HepG2 (cell line): ENCODE measurements around the gene KDM6B. TPM values are rescaled to one million over a fixed set of nuclear protein-coding genes. Genes with fewer than 3 reads are reported as not detected.
A peak's percentile ranks its signal among the peaks of the same experiment; 100 is the strongest.

Experiments
- ARNTL ChIP-seq: sonication (generic); formaldehyde crosslinking; IDR thresholded peaks from 2 replicates; pipeline ENCODE4 v1.4.0; 2020; ENCODE audit warnings: mild to moderate bottlenecking, missing genetic modification reagents
- ATF2 ChIP-seq: sonication (generic); formaldehyde crosslinking; IDR thresholded peaks from 2 replicates; pipeline ENCODE4 v1.4.0; 2020; ENCODE audit warnings: missing genetic modification reagents
- ATM ChIP-seq: fragments of 450-650 bp; IDR thresholded peaks from 2 replicates; pipeline ENCODE4 v1.7.1; 2017; ENCODE audit warnings: mild to moderate bottlenecking, borderline replicate concordance
- CEBPB ChIP-seq: IDR thresholded peaks from 2 replicates; pipeline ENCODE4 v1.6.1; 2011; ENCODE audit warnings: low read depth, low read length, improper control_type of control experiment, borderline replicate concordance
- CREM ChIP-seq, 2 experiments: sonication (generic) in 1 of 2; formaldehyde crosslinking in 1 of 2; IDR thresholded peaks; 2 replicates each; pipeline versions ENCODE4 v1.4.0 to v1.6.1; 2016 to 2020; ENCODE audit warnings: antibody characterized with exemption in 1 of 2, mild to moderate bottlenecking in 1 of 2, missing genetic modification reagents in 1 of 2
- ELF4 ChIP-seq: sonication (generic); formaldehyde crosslinking; IDR thresholded peaks from 2 replicates; pipeline ENCODE4 v1.5.0; 2020; ENCODE audit warnings: missing genetic modification reagents, mild to moderate bottlenecking, moderate library complexity, borderline replicate concordance
- GLMP ChIP-seq: sonication (generic); formaldehyde crosslinking; IDR thresholded peaks from 2 replicates; pipeline ENCODE4 v1.9.0; 2021; ENCODE audit warnings: missing genetic modification reagents, mild to moderate bottlenecking, borderline replicate concordance
- HNF4G ChIP-seq, 2 experiments: sonication (generic) in 1 of 2; formaldehyde crosslinking in 1 of 2; IDR thresholded peaks; 2 replicates each; pipeline versions ENCODE4 v1.4.0 to v1.6.1; 2011 to 2020; ENCODE audit warnings: borderline replicate concordance in 2 of 2, low read depth in 2 of 2, mild to moderate bottlenecking in 2 of 2, low read length in 1 of 2, missing genetic modification reagents in 1 of 2, moderate library complexity in 1 of 2
- HOXD1 ChIP-seq: sonication (generic); formaldehyde crosslinking; IDR thresholded peaks from 2 replicates; pipeline ENCODE4 v1.5.0; 2020; ENCODE audit warnings: missing genetic modification reagents
- KDM2A ChIP-seq: sonication (generic); formaldehyde crosslinking; IDR thresholded peaks from 2 replicates; pipeline ENCODE4 v1.4.0; 2020; ENCODE audit warnings: low read depth, missing genetic modification reagents, borderline replicate concordance
- NFYC ChIP-seq: IDR thresholded peaks from 2 replicates; pipeline ENCODE4 v1.6.1; 2016; ENCODE audit warnings: missing genetic modification reagents, missing compliant biosample characterization
- PATZ1 ChIP-seq: sonication (generic); formaldehyde crosslinking; IDR thresholded peaks from 2 replicates; pipeline ENCODE4 v1.4.0; 2020; ENCODE audit warnings: missing genetic modification reagents
- PAXIP1 ChIP-seq: sonication (generic); formaldehyde crosslinking; conservative IDR thresholded peaks from 2 replicates; pipeline ENCODE4 v1.4.0; 2020; ENCODE audit warnings: mild to moderate bottlenecking, missing genetic modification reagents, moderate library complexity
- RBFOX2 ChIP-seq: fragments of 200-400 bp; formaldehyde crosslinking; IDR thresholded peaks from 2 replicates; pipeline ENCODE4 v1.6.1; 2017; ENCODE audit warnings: low read depth, mild to moderate bottlenecking, low read length
- SALL1 ChIP-seq: sonication (generic); formaldehyde crosslinking; IDR thresholded peaks from 2 replicates; pipeline ENCODE4 v1.8.0; 2022; ENCODE audit warnings: mild to moderate bottlenecking, missing genetic modification reagents
- SAP130 ChIP-seq: IDR thresholded peaks from 2 replicates; pipeline ENCODE4 v1.6.1; 2016; ENCODE audit warnings: low read depth
- TCF7L2 ChIP-seq: IDR thresholded peaks from 2 replicates; pipeline ENCODE4 v1.6.1; 2011; ENCODE audit warnings: mild to moderate bottlenecking, low read depth, low read length, moderate library complexity
- ZNF253 ChIP-seq: sonication (generic); formaldehyde crosslinking; IDR thresholded peaks from 2 replicates; pipeline ENCODE4 v1.8.0; 2022; ENCODE audit warnings: mild to moderate bottlenecking, missing genetic modification reagents, borderline replicate concordance
- ZNF510 ChIP-seq: sonication (generic); formaldehyde crosslinking; IDR thresholded peaks from 2 replicates; pipeline ENCODE4 v1.4.0; 2020; ENCODE audit warnings: low read depth, mild to moderate bottlenecking, missing genetic modification reagents
- polyA plus RNA-seq, 8 experiments: library from polyadenylated mRNA; depleted of rRNA in 3 of 8; stranded (reverse) in 7 of 8; unstranded in 1 of 8; fragments of >200 nt; fragmentation: Illumina TruSeq in 4 of 8; extraction: Trizol in 4 of 8; gene quantifications; 2 replicates each; pipeline versions ENCODE4 v1.2.1 to v1.2.3, GENCODE V29; 2011 to 2016; ENCODE audit warnings: low read depth in 4 of 8, missing spikeins in 1 of 8, mixed read lengths in 1 of 8; ENCODE audit not compliant: insufficient read depth in 1 of 8
- total RNA-seq, 5 experiments: library from RNA; depleted of rRNA; stranded (reverse); fragments of >200 nt; fragmentation: Illumina TruSeq; extraction: Trizol; gene quantifications; 2 replicates each; pipeline ENCODE4 v1.2.3, GENCODE V29; 2016; ENCODE audit warnings: low read depth in 1 of 5

KDM6B gene
- total and polyA plus RNA-seq, 2 of the 13 experiments (the other 11 are each of a cell fraction or from before 2014, with no cell fraction given): 1.3 to 2.1 TPM

GRCh38 chr17:7844292-7845154 is 10.5 kb downstream of the KDM6B start (continued):
- TF ChIP-seq ELF4 (CRISPR knock-in tag) (no peak), HNF4G (IDR thresholded peaks at IDR 0.05; ENCODE audit: borderline replicate concordance, low read depth, low read length) (no peak), HNF4G (CRISPR knock-in tag; IDR thresholded peaks at IDR 0.05; ENCODE audit: borderline replicate concordance, low read depth) (no peak), GLMP (CRISPR knock-in tag) (no peak), HOXD1 (CRISPR knock-in tag) (no peak), ZNF253 (CRISPR knock-in tag) (no peak), ATF2 (CRISPR knock-in tag) (no peak; the same call in 1 of the 2 replicates), NFYC (CRISPR knock-in tag) (peak; percentile 90), ARNTL (CRISPR knock-in tag) (no peak), SALL1 (peak; percentile 41), KDM2A (CRISPR knock-in tag) (peak; percentile 68; the same call in 1 of the 2 replicates), TCF7L2 (no peak), ZNF510 (CRISPR knock-in tag) (no peak), PATZ1 (CRISPR knock-in tag) (peak; percentile 51), PAXIP1 (CRISPR knock-in tag) (no peak), RBFOX2 (peak; percentile 90), CREM (IDR thresholded peaks at IDR 0.05) (peak; percentile 49; the same call in 1 of the 2 replicates), CREM (CRISPR knock-in tag; IDR thresholded peaks at IDR 0.05) (no peak), SAP130 (peak; percentile 79), CEBPB (no peak), ATM (no peak)
